Uterus (tissue), 2 donors: Measurements from ENCODE around the gene QSOX1.

Experiments used
- POLR2A ChIP-seq, 2 donors: fragments of 450-650 bp; IDR thresholded peaks; one replicate each; pipeline ENCODE4 v1.6.1; 2016; ENCODE audit warnings: antibody characterized with exemption in 2 of 2, mild to moderate bottlenecking in 1 of 2, moderate library complexity in 1 of 2
- TF ChIP-seq, protein P1 (sequence below), 4 experiments: fragments of 200-600 bp in 2 of 4; fragments of 450-650 bp in 2 of 4; sonication (generic) in 2 of 4; IDR thresholded peaks; one replicate each; pipeline ENCODE4 v1.5.1; 2016 to 2019; ENCODE audit warnings: antibody characterized with exemption in 4 of 4, mild to moderate bottlenecking in 2 of 4, moderate library complexity in 1 of 4

DNA sequence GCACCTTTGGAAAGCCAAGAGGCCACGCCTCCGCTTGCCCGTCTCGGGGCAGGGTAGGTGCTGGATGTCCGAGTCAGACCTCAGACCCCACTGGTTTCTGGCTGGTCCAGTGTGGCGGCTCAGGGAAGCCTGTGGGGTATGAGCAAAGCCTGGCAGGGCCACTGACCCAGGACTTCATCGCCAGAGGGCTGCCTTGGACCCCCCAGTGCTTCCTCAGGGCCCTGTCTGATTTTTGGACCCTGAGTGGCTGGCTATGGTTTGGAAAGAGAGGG is 95.8 kb downstream of the QSOX1 start:
- TF ChIP-seq, protein P1, sequence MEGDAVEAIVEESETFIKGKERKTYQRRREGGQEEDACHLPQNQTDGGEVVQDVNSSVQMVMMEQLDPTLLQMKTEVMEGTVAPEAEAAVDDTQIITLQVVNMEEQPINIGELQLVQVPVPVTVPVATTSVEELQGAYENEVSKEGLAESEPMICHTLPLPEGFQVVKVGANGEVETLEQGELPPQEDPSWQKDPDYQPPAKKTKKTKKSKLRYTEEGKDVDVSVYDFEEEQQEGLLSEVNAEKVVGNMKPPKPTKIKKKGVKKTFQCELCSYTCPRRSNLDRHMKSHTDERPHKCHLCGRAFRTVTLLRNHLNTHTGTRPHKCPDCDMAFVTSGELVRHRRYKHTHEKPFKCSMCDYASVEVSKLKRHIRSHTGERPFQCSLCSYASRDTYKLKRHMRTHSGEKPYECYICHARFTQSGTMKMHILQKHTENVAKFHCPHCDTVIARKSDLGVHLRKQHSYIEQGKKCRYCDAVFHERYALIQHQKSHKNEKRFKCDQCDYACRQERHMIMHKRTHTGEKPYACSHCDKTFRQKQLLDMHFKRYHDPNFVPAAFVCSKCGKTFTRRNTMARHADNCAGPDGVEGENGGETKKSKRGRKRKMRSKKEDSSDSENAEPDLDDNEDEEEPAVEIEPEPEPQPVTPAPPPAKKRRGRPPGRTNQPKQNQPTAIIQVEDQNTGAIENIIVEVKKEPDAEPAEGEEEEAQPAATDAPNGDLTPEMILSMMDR (IDR thresholded peaks at IDR 0.05) = no peak
- TF ChIP-seq POLR2A (IDR thresholded peaks at IDR 0.05) = no peak
